ENCODE data around the gene LENG1. TPM values are rescaled to one million over a fixed set of nuclear protein-coding genes. Genes with fewer than 3 reads are reported as not detected.

Gene LENG1
- total and polyA plus RNA-seq, 12 donors, result 5.0 to 22.0 (median 9.7) TPM

GRCh38 chr19:54115109-54116063 is 44.1 kb downstream of the LENG1 start, which contains the start of the genes PRPF31 and TFPT:
Gene PRPF31 (plus strand): TSS chr19:54115754. CDS start chr19:54118279, 2,525 bp downstream.
Gene TFPT (minus strand): TSS chr19:54115657. CDS start chr19:54115269, 388 bp downstream.
- H3K27ac ChIP-seq, result peak within 1 kb of the TSS; percentile 73 to 94 (median 84)
- H3K36me3 ChIP-seq (replicated peaks in 1 of 2), result peaks cover 0 to 25% of the 10 kb centered on the region in 2 donors
- H3K4me1 ChIP-seq (replicated peaks in 1 of 2), result peaks cover 22 to 23% of the 10 kb centered on the region in 2 donors
- TF ChIP-seq CTCF (IDR thresholded peaks at IDR 0.05) (no peak), POLR2A (IDR thresholded peaks at IDR 0.05) (peak; percentile 57 to 62)
- 0% methylated on average over 52 to 60 of the region's 60 CpGs for WGBS, 4 donors
- H3K27me3 ChIP-seq, result no peaks in the 10 kb centered on the region
- peak within 1 kb of the TSS; percentile 52 to 81 (median 72) for H3K4me3 ChIP-seq
- peak; percentile 95 to 99 (median 98) for DNase-seq
- no peaks in the 10 kb centered on the region for H3K9me3 ChIP-seq (replicated peaks in 1 of 3)
- intact Hi-C loops (cut with DNase I), result no loop called here

- Histone ChIP-seq H3K4me1 (replicated peaks in 1 of 2) (peaks cover 22 to 23% of the 10 kb centered on the region in 2 donors), H3K27me3 (no peaks in the 10 kb centered on the region), H3K27ac (peak overlapping the region in 2 of 5 donors; percentile 85 to 94), H3K4me3 (peak overlapping the region; percentile 52 to 81 (median 72)), H3K36me3 (replicated peaks in 1 of 2) (peaks cover 0 to 25% of the 10 kb centered on the region in 2 donors), H3K9me3 (replicated peaks in 1 of 3) (no peaks in the 10 kb centered on the region)
- 15 to 19% (median 16%) methylated on average over 17 to 28 of the region's 28 CpGs for WGBS, 4 donors
- DNase-seq, result peak in 4 of 7 donors; percentile 47 to 54 (median 51)
- no peak for TF ChIP-seq POLR2A (IDR thresholded peaks at IDR 0.05)
- TF ChIP-seq CTCF (IDR thresholded peaks at IDR 0.05), result no peak
- intact Hi-C loops (cut with DNase I), result no loop called here
Observed at GRCh38 chr19:54114340-54115108, 45.0 kb downstream of the LENG1 start.

- Histone ChIP-seq H3K4me1 (replicated peaks in 1 of 2) (peaks cover 7 to 9% of the 10 kb centered on the region in 2 donors), H3K4me3 (no peak overlapping the region), H3K27ac (no peak overlapping the region), H3K9me3 (replicated peaks in 1 of 3) (no peaks in the 10 kb centered on the region), H3K27me3 (no peaks in the 10 kb centered on the region), H3K36me3 (replicated peaks in 1 of 2) (peaks cover 0 to 51% of the 10 kb centered on the region in 2 donors)
- peak in 2 of 7 donors; percentile 18 to 23 for DNase-seq
- TF ChIP-seq CTCF (IDR thresholded peaks at IDR 0.05) (no peak), POLR2A (IDR thresholded peaks at IDR 0.05) (no peak)
- intact Hi-C loops (cut with DNase I), result no loop called here
- 79 to 88% (median 82%) methylated on average over 6 of the region's 6 CpGs for WGBS, 4 donors
Observed at GRCh38 chr19:54109651-54110050, 49.9 kb downstream of the LENG1 start.

GRCh38 chr19:54108496-54108895 is 51.0 kb downstream of the LENG1 start:
- intact Hi-C loops (cut with DNase I), result no loop called here
- no peak overlapping the region for H3K27ac ChIP-seq
- DNase-seq, result peak in 1 of 7 donors; percentile 13
- H3K27me3 ChIP-seq, result no peaks in the 10 kb centered on the region
- TF ChIP-seq POLR2A (IDR thresholded peaks at IDR 0.05), result no peak
- TF ChIP-seq CTCF (IDR thresholded peaks at IDR 0.05), result no peak
- 58 to 76% (median 68%) methylated on average over 5 to 7 of the region's 7 CpGs for WGBS, 4 donors
- H3K4me1 ChIP-seq (replicated peaks in 1 of 2), result peaks cover 0 to 3% of the 10 kb centered on the region in 2 donors
- no peak overlapping the region for H3K4me3 ChIP-seq
- H3K36me3 ChIP-seq (replicated peaks in 1 of 2), result peaks cover 0 to 51% of the 10 kb centered on the region in 2 donors
- H3K9me3 ChIP-seq (replicated peaks in 1 of 3), result no peaks in the 10 kb centered on the region
